HG02759 (cell line): ENCODE measurements around the gene SMAP1.

Source experiments
- ATAC-seq: cut with Tn5 transposase; IDR thresholded peaks from one replicate; pipeline ENCODE4 v1.9.1; 2021; ENCODE audit warnings: mild to moderate bottlenecking, moderate library complexity; ENCODE audit not compliant: unreplicated experiment

Gene SMAP1

GRCh38 chr6:70680396-70680795, 12.7 kb downstream of the SMAP1 start:
- no peak for ATAC-seq

- ATAC-seq, result no peak
Measured at GRCh38 chr6:70684794-70685493, 17.3 kb downstream of the SMAP1 start.

GRCh38 chr6:70685494-70686180, 18.0 kb downstream of the SMAP1 start:
- ATAC-seq, result no peak

GRCh38 chr6:70686548-70687133, 19.0 kb downstream of the SMAP1 start:
- ATAC-seq, result no peak

- ATAC-seq, result no peak
Measured at GRCh38 chr6:70693887-70694286, 26.2 kb downstream of the SMAP1 start.

- no peak for ATAC-seq
Measured at GRCh38 chr6:70694371-70694770, 26.7 kb downstream of the SMAP1 start.

- no peak for ATAC-seq
Measured at GRCh38 chr6:70700922-70701876, 33.5 kb downstream of the SMAP1 start.

GRCh38 chr6:70705772-70706171, 38.1 kb downstream of the SMAP1 start:
- ATAC-seq, result no peak

GRCh38 chr6:70706491-70707123, 38.9 kb downstream of the SMAP1 start:
- no peak for ATAC-seq

- no peak for ATAC-seq
Measured at GRCh38 chr6:70707893-70708292, 40.2 kb downstream of the SMAP1 start.

- no peak for ATAC-seq
Measured at GRCh38 chr6:70708448-70708847, 40.8 kb downstream of the SMAP1 start.

- ATAC-seq, result no peak
Measured at GRCh38 chr6:70709826-70710225, 42.1 kb downstream of the SMAP1 start.

- ATAC-seq, result no peak
Measured at GRCh38 chr6:70714716-70715257, 47.1 kb downstream of the SMAP1 start.

- no peak for ATAC-seq
Measured at GRCh38 chr6:70717038-70717801, 49.5 kb downstream of the SMAP1 start.

- no peak for ATAC-seq
Measured at GRCh38 chr6:70724524-70724923, 56.8 kb downstream of the SMAP1 start.

- no peak for ATAC-seq
Measured at GRCh38 chr6:70725817-70726415, 58.2 kb downstream of the SMAP1 start.

- no peak for ATAC-seq
Measured at GRCh38 chr6:70734381-70734780, 66.7 kb downstream of the SMAP1 start.

- no peak for ATAC-seq
Measured at GRCh38 chr6:70734979-70735378, 67.3 kb downstream of the SMAP1 start.

GRCh38 chr6:70735513-70735912, 67.8 kb downstream of the SMAP1 start:
- ATAC-seq, result no peak
